Measurements from ENCODE around the gene SNRNP200.

SNRNP200 gene

GRCh38 chr2:96330407-96330806 is 25.1 kb upstream of the SNRNP200 start:
- Mint-ChIP-seq H3K4me1 (peaks cover 50% of the 10 kb centered on the region), H3K27ac (no peak overlapping the region), H3K27me3 (no peaks in the 10 kb centered on the region), H3K4me3 (no peak overlapping the region), H3K9me3 (no peaks in the 10 kb centered on the region), H3K36me3 (ENCODE audit: low read depth) (peaks cover 40% of the 10 kb centered on the region)
- ATAC-seq (no peak), DNase-seq (no peak)

GRCh38 chr2:96329874-96330273 is 24.5 kb upstream of the SNRNP200 start:
- H3K36me3 Mint-ChIP-seq (ENCODE audit: low read depth) = peaks cover 41% of the 10 kb centered on the region

GRCh38 chr2:96329456-96329855 is 24.1 kb upstream of the SNRNP200 start:
- Mint-ChIP-seq H3K4me1 (peaks cover 49% of the 10 kb centered on the region), H3K27me3 (no peaks in the 10 kb centered on the region), H3K4me3 (no peak overlapping the region), H3K36me3 (ENCODE audit: low read depth) (peaks cover 41% of the 10 kb centered on the region), H3K27ac (no peak overlapping the region), H3K9me3 (no peaks in the 10 kb centered on the region)
- ATAC-seq (no peak), DNase-seq (no peak)

More at GRCh38 chr2:96329874-96330273, 24.5 kb upstream of the SNRNP200 start:
- DNase-seq = no peak
- Mint-ChIP-seq H3K27me3 (no peaks in the 10 kb centered on the region), H3K4me3 (no peak overlapping the region), H3K27ac (no peak overlapping the region), H3K9me3 (no peaks in the 10 kb centered on the region), H3K4me1 (peaks cover 49% of the 10 kb centered on the region)
- ATAC-seq = no peak

DNA sequence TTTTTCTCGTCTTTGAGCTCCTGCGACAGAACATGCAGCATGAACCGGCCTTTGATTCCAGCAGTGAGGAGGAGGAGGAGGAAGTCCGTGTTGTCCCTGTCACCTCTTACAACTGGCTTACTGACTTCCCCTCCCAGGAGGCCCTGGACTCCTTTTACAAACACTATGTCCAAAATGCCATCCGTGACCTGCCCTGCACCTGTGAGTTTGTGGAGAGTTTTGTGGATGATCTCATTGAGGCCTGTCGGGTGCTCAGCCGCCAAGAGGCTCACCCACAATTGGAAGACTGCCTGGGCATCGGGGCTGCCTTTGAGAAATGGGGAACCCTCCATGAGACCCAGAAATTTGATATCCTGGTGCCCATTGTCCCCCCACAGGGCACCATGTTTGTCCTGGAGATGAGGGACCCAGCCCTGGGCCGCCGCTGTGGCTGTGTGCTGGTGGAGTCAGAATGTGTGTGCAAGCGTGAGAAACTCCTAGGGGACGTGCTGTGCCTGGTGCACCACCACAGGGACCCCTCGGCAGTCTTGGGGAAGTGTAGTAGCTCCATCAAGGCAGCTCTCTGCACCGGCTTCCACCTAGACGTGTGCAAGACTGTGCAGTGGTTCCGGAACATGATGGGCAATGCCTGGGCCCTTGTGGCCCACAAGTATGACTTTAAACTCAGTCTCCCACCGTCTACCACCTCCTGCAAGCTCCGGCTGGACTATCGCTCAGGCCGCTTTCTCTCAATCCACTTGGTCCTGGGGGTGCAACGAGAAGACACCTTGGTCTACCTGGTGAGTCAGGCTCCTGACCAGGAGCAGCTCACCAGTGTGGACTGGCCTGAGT is 21.9 kb upstream of the SNRNP200 start:
- peaks cover 41% of the 10 kb centered on the region for H3K36me3 Mint-ChIP-seq (ENCODE audit: low read depth)
- no peaks in the 10 kb centered on the region for H3K9me3 Mint-ChIP-seq
- ATAC-seq = no peak
- H3K4me3 Mint-ChIP-seq = peak overlapping the region; percentile 98
- DNase-seq = no peak
- H3K4me1 Mint-ChIP-seq = peaks cover 54% of the 10 kb centered on the region
- no peaks in the 10 kb centered on the region for H3K27me3 Mint-ChIP-seq
- no peak overlapping the region for H3K27ac Mint-ChIP-seq

DNA sequence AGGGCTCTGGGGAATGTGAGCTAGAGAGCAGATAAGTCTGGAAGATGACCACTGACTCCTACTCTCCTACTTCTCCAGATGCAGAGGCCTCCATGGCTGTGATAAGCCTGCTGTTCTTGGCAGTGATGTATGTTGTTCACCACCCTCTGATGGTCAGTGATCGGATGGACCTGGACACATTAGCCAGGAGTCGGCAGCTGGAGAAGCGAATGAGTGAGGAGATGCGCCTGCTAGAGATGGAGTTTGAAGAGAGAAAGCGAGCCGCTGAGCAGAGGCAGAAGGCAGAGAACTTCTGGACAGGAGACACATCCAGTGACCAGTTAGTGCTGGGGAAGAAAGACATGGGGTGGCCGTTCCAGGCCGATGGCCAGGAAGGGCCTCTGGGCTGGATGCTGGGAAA is 21.2 kb upstream of the SNRNP200 start:
- ATAC-seq (no peak), DNase-seq (no peak)
- Mint-ChIP-seq H3K27ac (no peak overlapping the region), H3K9me3 (no peaks in the 10 kb centered on the region), H3K27me3 (peaks cover 2% of the 10 kb centered on the region), H3K4me1 (peaks cover 58% of the 10 kb centered on the region), H3K4me3 (peak overlapping the region; percentile 98), H3K36me3 (ENCODE audit: low read depth) (peaks cover 41% of the 10 kb centered on the region)

DNA sequence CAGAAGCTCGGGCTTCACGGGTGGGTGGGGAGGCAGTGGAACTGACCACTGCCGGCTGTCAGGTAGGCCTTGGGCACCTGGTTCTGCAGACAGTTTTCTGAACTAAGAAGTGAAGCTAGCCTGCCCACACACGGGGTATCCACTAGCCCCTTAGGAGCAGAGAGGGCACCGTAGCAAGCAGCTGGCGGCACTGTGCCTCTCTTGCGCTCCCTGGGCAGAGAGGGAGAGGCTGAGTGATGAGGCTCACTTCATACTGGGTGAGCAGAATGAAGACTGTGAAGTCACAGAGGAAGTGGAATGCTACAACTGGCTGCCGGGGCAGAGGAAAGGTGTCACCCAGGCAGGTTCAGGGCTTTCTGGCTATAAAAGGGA is 20.5 kb upstream of the SNRNP200 start:
- ATAC-seq = peak; percentile 18
- H3K4me3 Mint-ChIP-seq = peak overlapping the region; percentile 98
- peaks cover 63% of the 10 kb centered on the region for H3K4me1 Mint-ChIP-seq
- H3K9me3 Mint-ChIP-seq = no peaks in the 10 kb centered on the region
- H3K36me3 Mint-ChIP-seq (ENCODE audit: low read depth) = peaks cover 38% of the 10 kb centered on the region
- H3K27ac Mint-ChIP-seq = peak overlapping the region; percentile 88
- DNase-seq = peak; percentile 36
- peaks cover 2% of the 10 kb centered on the region for H3K27me3 Mint-ChIP-seq

GRCh38 chr2:96325041-96325883 is 19.9 kb upstream of the SNRNP200 start, which contains the start of gene ITPRIPL1:
ITPRIPL1 (plus strand) TSS chr2:96325317; CDS start chr2:96325840, 523 bp downstream.
- H3K4me3 Mint-ChIP-seq = peak within 1 kb of the TSS; percentile 98
- H3K9me3 Mint-ChIP-seq = no peaks in the 10 kb centered on the region
- H3K4me1 Mint-ChIP-seq = peaks cover 68% of the 10 kb centered on the region
- peak within 1 kb of the TSS; percentile 89 for H3K27ac Mint-ChIP-seq
- H3K27me3 Mint-ChIP-seq = peaks cover 2% of the 10 kb centered on the region
- ATAC-seq (peak; percentile 18), DNase-seq (peak; percentile 60)
- H3K36me3 Mint-ChIP-seq (ENCODE audit: low read depth) = peaks cover 38% of the 10 kb centered on the region

- peaks cover 2% of the 10 kb centered on the region for H3K27me3 Mint-ChIP-seq
- DNase-seq (peak; percentile 45), ATAC-seq (peak; percentile 8)
- H3K4me3 Mint-ChIP-seq = peak overlapping the region; percentile 98
- peak overlapping the region; percentile 89 for H3K27ac Mint-ChIP-seq
- peaks cover 72% of the 10 kb centered on the region for H3K4me1 Mint-ChIP-seq
- no peaks in the 10 kb centered on the region for H3K9me3 Mint-ChIP-seq
- H3K36me3 Mint-ChIP-seq (ENCODE audit: low read depth) = peaks cover 38% of the 10 kb centered on the region
Measured at GRCh38 chr2:96324721-96325040, 19.3 kb upstream of the SNRNP200 start.

DNA sequence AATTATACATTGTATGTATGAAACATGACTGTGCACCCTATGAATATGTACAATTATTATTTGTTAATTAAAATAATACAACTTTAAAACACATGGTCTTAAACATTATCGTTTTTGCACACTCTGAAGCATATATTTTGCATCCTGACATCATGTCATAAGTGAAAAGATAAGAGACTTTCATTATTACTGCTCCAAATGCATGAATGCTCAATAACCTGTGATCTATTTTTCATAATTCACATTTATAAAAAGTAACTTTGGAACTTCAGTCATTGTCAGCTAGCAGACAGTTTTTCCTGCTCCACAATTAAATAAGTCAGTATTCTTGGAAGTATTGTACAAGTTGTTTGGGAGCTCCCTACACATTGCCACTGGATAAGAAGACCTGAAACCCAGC is 18.5 kb upstream of the SNRNP200 start:
- H3K4me3 Mint-ChIP-seq = no peak overlapping the region
- H3K9me3 Mint-ChIP-seq = no peaks in the 10 kb centered on the region
- DNase-seq = no peak
- H3K27me3 Mint-ChIP-seq = peaks cover 2% of the 10 kb centered on the region
- H3K4me1 Mint-ChIP-seq = peaks cover 74% of the 10 kb centered on the region
- no peak for ATAC-seq
- H3K36me3 Mint-ChIP-seq (ENCODE audit: low read depth) = peaks cover 35% of the 10 kb centered on the region
- peak overlapping the region; percentile 89 for H3K27ac Mint-ChIP-seq

DNA sequence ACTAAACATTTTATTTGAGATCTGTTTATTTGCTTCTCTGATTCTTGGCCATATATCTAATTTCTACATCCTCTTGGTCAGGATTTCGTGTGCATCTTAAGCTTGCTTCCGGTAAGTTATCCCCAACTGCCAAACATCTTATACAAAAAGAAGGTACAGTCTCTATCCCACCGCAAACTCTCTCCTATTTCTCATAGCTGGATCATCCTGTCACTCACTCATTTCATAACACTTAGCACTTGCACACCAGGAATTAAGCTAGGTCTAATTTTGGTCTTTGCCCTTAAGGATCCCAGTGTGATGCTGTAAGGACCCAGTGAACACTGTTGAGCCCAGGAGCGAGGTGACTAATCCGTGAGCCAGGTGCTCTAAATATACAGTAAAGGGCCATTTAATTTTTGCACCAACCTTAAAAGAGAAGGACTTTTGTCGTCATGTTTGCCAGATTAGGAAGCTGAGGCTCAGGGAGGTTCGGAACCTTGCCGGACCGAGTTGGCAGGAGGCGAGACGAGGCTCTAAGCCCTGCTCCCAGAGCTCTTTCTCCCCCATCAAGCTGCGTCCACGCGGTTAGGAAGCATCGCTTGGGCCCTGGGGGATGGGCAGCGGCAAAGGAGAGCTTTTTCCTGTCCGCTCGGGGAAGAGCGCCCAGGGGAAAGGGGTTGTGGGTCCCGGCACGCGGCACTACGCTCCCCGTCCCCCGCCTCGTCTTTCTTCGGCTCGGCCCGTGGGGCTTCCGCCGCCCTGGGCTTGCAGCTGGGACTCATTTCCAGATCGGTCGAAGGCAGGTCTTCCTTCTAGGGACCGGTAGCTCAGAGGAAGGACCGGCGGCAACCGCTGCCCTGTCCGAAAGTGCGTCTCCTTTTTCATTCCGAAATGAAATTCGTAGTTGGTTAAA is 15.6 kb upstream of the SNRNP200 start:
- H3K4me3 Mint-ChIP-seq = peak overlapping the region; percentile 81
- peaks cover 2% of the 10 kb centered on the region for H3K27me3 Mint-ChIP-seq
- ATAC-seq = peak; percentile 10
- H3K9me3 Mint-ChIP-seq = no peaks in the 10 kb centered on the region
- DNase-seq = peak; percentile 44
- H3K27ac Mint-ChIP-seq = peak overlapping the region; percentile 80
- peaks cover 73% of the 10 kb centered on the region for H3K4me1 Mint-ChIP-seq
- H3K36me3 Mint-ChIP-seq (ENCODE audit: low read depth) = peaks cover 15% of the 10 kb centered on the region

GRCh38 chr2:96320326-96320725 is 15.0 kb upstream of the SNRNP200 start:
- H3K4me1 Mint-ChIP-seq = peaks cover 73% of the 10 kb centered on the region
- peak overlapping the region; percentile 81 for H3K4me3 Mint-ChIP-seq
- no peaks in the 10 kb centered on the region for H3K9me3 Mint-ChIP-seq
- DNase-seq (no peak), ATAC-seq (no peak)
- H3K36me3 Mint-ChIP-seq (ENCODE audit: low read depth) = peaks cover 9% of the 10 kb centered on the region
- H3K27me3 Mint-ChIP-seq = peaks cover 2% of the 10 kb centered on the region
- peak overlapping the region; percentile 80 for H3K27ac Mint-ChIP-seq

DNA sequence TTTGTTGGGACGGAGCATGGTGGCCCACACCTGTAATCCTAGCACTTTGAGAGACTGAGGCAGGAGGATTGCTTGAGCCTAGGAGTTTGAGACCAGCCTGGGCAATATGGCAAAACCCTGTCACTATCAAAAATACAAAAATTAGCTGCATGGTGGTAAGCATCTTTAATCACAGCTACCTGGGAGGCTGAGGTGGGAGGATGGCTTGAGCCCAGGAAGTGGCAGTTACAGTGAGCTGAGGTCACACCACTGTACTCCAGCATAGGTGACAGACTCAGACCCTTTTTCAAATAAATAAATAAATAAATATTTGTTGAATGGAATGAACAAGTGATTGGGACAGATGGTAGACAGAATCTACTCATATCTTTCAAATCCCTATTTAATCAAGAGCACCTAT is 14.1 kb upstream of the SNRNP200 start:
- DNase-seq (no peak), ATAC-seq (no peak)
- Mint-ChIP-seq H3K27me3 (peaks cover 2% of the 10 kb centered on the region), H3K9me3 (no peaks in the 10 kb centered on the region), H3K36me3 (ENCODE audit: low read depth) (peaks cover 9% of the 10 kb centered on the region), H3K27ac (peak overlapping the region; percentile 16), H3K4me3 (peak overlapping the region; percentile 7), H3K4me1 (peaks cover 70% of the 10 kb centered on the region)

GRCh38 chr2:96318723-96319122 is 13.4 kb upstream of the SNRNP200 start:
- DNase-seq = no peak
- peak overlapping the region; percentile 16 for H3K27ac Mint-ChIP-seq
- no peaks in the 10 kb centered on the region for H3K9me3 Mint-ChIP-seq
- peaks cover 65% of the 10 kb centered on the region for H3K4me1 Mint-ChIP-seq
- H3K4me3 Mint-ChIP-seq = peak overlapping the region; percentile 7
- H3K36me3 Mint-ChIP-seq (ENCODE audit: low read depth) = peaks cover 9% of the 10 kb centered on the region
- peaks cover 2% of the 10 kb centered on the region for H3K27me3 Mint-ChIP-seq
- no peak for ATAC-seq

DNA sequence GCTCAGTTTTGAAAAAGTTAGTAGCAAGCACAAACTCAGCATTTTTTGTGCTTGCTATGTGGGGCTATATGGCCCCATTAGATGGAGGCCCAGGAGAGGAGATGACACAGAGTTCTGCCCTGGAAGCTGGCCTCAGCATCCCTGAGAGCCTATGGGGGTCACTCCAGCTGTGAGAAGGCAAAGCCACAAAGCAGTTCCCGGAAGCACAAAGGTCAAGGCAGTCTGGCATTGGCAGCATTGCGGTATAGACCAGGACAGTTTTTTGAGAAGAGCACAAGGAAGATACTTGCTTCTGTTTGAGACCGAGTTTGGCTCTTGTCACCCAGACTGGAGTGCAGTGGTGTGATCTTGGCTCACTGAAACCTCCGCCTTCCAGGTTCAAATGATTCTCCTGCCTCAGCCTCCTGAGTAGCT is 12.2 kb upstream of the SNRNP200 start:
- H3K4me3 Mint-ChIP-seq = peak overlapping the region; percentile 32
- ATAC-seq (no peak), DNase-seq (no peak)
- H3K4me1 Mint-ChIP-seq = peaks cover 57% of the 10 kb centered on the region
- no peak overlapping the region for H3K27ac Mint-ChIP-seq
- H3K36me3 Mint-ChIP-seq (ENCODE audit: low read depth) = peaks cover 9% of the 10 kb centered on the region
- no peaks in the 10 kb centered on the region for H3K9me3 Mint-ChIP-seq
- peaks cover 2% of the 10 kb centered on the region for H3K27me3 Mint-ChIP-seq
